GDM1 (cell line): ENCODE measurements around the gene IL9.

Experiments
- DNase-seq: peaks from one replicate; lab custom pipeline; 2025; lab: John Stamatoyannopoulos, UW

IL9 gene

DNA sequence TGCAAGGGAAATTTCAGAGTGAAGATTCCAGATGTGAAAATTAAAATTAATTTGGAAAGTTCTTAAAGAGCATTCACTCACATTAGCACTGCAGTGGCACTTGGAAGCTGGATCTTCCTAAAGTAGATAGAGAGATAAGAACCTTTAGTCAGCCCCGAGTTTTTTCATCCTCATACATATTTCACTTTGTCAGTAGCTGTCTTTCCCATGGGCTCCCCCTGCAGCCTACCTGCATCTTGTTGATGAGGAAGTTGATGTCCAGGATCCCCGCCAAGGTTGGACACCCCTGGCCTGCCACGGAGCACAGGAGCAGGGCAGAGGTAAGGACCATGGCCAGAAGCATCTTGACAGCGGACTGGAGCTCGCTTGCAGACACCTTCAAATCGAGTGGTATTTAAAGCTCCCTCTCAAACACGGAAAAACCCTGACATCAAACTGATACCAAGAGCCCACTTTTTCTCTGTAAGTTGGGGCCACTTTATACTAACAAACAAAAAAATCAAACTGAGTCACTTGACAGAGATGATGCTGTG is at the start of gene IL9:
IL9 (minus strand) TSS at position 368 of the 533 bp plus-strand sequence; CDS start at position 343, 25 bp downstream.
- no peak for DNase-seq

DNA sequence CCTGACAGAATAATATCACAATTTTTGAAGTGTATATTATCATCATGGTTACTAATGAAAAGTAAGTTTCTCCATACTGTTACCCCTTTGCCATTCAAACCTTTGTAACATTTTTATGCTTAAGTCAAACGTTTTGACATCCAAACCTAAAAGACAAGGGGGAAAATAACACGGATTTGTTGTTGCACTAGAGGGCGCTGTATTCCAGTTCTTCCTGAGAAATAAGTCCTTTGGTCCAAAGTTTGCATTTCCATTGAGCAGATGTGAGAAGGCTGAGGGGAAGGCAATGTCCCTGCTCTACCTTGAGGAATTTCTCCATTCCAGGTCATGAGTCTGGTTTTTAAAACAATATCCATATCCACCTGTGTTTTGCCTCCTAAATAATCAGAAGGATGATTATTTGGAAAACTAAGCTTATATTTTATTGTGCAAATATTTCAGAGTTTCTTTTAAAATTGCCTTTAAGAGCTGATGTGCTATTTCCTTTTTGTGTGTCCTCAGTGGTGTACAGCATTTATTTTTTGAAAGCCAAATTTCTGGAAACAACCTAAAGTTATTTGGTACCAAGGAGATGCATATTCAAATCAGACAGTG is 49.4 kb upstream of the IL9 start:
- peak; percentile 50 for DNase-seq

DNA sequence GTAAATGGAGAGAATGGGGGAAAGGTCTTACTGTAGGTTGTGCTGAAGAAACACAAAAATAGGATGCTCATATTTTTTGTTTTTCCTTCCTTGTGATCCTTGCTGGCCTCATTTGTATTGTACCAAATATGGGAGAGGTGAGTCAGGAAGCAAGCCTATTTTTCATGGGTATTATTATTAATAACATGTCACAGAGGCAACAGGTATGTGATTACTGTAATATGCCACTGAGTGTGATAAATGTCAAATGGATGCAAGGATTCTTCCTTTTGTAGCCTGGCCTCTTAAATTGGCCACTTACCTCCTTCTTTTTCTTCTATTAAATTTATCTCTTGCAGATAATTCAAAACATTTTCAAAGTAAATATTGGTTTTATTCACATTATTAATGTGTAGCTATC is 48.9 kb upstream of the IL9 start:
- DNase-seq, result no peak

DNA sequence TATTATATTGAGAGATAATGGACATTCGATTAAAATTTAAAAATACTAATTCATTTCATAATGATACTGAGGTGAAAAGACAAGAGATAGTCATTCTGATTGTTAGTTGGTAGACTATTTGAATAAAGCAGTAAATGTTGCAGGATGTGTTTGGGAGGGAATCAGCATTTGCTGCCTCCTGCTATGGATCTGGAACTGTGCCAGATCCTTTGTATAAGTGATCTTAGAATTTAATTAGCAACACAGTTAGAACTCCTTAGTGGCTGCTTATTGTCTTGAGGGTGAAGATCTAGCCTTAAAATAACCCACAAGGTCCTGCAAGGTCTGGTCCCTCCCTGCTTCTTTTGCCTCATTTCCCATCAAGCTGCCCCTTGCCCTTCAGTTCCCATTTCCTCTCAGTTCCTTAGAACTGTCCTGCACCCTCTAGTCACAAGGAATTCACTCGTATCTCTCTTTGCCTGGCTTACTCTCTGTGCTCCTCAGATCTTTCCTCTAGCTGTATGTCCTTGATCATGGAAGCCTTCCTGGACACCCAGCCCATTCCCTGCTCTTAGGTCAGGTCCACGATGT is 46.6 kb upstream of the IL9 start:
- DNase-seq, result no peak

DNA sequence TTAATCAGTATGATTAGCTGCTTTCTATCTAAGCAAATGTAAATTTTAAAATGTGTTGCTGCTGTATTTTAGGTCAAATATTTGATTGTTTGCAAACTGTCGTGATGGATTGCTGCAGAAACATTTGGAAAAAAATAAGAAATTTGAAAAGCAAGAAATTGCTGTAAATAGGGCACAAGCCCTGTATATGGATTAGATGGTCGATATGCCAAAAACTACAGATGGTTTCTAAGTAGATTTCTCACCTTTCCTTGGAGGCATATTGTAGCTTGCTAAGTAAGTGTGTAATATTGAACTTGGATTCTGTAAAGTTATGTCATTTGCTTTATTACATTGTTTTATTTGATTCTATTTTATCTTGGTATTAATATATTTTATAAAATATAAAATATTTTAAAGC is 46.1 kb upstream of the IL9 start:
- no peak for DNase-seq

DNA sequence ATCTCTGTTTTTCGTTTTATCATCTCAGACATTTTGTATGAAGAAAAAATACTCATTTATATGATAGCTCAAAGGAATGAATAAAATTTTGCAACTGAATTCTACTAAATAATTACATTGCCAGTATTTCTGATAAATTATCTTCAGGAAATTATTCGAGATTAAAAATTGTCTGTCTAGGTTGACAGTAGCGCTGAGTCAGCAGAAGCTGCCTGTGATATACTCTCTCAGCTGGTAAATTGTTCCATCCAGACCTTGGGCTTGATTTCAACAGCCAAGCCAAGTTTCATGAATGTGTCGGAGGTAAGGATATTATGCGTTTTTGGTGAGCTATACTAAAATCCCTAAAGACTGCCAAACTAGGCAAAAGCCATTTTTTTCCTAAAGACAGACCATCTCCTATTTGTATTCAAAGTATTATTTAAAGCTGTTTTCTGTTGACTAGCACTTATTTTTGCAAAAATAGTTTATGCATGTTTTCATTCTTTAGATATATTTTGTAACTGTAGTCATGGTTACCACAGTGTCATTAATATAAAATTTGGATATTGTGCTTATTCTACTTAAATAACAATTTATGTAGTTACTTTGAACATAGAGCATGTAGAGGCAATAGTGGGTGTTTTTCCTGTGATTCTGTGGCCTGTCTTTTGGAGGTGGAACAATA is 41.7 kb upstream of the IL9 start:
- DNase-seq, result no peak

DNA sequence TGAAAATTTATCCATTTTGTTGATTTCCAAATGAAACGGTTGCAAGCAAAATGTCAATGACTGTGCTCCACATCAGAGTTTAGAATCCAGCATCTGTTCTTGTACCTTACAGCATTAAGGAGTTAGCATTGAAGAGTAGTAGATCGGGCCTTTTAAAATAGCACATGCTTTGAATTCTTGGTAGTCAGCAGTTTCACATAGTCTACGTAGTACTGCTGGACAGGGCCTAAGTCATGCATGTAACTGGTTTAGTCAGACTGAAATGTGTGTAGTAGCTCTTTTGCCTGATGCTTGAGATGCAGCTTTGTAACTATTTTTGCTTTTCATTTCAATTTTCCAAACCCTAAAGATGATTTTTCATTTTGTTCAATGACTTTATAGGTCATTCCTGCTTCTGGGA is 39.3 kb upstream of the IL9 start:
- no peak for DNase-seq

DNA sequence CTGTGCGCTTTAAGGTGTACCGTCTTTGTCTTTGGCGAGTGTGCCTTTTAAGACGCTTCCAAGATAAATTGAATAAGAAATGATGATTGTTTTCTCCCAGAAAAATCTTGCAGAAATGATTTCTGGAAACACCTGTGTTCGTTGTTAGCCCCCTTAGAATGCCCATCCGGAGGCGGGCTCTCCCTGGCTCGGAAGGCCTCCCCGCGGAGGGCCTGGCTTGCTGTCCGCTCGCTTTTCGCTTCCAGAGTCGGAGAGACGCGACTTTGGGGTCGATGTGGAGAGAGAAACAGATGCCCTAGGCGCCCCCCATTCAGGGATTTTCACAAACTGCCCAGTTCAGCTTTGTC is 35.3 kb upstream of the IL9 start:
- DNase-seq, result no peak

DNA sequence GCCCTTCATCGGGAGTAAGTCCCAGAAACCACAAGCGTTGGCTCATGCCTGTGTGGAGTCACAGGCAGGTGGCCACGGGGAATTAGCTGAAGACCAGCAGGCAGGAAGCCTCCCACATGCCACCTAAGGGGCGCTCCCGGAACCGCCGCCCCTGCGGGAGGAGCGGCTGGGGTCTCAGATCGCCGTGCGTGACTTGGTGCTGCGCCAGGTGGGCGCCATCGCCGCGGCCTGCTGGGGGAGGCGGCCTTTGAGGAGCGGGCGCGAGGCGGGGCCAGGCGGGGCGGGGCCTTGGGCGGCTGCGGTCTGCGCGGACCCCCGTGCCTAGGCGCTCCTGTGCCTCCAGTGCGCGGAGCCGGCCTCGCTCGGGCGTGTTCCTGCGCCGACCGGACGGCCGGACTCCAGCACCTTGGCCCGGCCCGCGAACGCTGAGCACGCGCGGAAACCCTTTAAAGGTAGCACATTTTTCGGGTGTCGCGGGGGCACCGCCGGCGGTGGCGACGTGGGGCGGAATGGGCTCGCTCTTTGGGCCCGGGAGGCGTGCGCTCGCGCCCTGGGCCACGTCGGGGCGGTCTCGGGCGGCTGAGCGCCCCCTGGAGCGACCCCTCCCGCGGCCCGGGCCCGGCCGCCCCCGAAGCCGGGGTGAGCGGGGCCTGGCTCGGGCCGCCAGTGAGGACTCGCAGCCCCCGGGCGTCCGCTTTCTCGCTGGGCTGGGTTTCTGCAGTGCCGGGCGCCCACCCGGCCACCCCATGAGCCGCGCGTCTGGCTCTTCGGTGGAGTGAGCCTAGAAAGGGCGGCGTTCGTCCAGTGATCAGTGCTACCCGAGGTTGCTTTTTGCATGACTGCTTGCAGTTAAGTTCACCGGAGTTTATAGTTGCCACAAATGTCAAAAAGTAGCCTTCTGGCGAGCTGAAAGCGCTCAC is 34.6 kb upstream of the IL9 start:
- DNase-seq, result no peak

DNA sequence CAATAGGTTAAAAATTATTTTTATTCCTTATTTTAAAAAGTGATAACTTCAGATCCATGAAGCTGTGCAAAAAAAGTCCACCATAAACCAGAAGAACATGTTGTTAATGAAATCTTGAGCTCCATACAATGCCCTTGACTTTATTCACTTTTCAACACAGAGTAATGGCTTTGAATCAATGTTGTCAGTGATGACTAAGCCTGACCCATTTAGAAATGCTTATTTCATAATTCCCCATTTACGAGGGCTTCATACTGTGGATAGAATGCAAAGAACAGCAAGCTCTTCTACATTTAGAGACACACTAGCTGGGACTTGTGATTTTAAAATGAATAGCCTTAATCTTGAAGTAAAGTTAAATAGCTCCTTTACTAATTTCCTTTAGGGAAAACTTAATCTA is 25.7 kb upstream of the IL9 start:
- DNase-seq, result no peak

DNA sequence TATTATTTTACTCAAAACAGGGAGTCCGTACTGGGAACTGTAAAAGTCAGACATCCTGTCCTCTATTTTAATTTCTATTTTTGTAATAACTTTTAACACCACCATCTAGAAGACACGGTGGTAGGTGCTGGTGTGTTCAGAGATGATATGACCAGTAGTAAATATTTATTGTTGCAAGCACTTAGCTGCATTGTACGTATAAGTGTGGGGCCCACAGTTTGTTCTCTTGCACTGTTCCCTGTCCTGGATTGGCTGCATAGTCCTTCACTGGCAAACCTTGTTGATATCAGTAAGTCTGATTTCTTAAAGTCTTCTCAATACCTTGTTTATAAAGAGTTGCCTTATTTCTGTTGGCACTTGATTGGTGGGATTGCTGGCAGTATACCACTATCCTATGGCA is 24.6 kb upstream of the IL9 start:
- no peak for DNase-seq

DNA sequence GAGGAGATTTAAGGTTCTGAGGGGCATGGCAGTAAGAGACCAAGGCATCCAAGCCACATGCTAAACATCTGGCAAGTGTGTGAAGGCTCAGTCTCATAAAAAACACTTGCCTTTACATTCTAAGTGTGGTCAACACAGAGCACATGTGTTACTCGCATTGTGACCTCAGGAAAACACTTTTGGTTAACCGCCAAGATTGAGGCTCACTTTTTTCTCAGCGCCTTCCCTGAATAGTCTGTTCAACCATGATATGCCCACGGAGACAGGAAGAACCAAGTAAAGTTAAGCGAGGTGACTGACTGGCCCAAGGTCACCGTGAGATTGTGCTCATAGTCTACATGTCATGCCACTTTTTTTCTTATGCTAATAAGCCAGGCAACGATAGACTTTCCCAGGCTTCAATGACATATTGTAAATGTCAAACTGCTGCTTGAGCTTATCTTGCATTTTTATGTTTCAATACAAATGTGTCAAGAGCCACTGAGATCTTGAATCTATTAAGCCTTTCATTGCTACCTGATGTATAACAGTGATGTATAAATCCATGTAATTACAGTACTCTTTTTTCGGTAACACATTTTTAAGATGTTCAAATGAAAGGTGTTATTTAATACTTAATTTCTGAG is 21.1 kb upstream of the IL9 start:
- DNase-seq, result no peak

DNA sequence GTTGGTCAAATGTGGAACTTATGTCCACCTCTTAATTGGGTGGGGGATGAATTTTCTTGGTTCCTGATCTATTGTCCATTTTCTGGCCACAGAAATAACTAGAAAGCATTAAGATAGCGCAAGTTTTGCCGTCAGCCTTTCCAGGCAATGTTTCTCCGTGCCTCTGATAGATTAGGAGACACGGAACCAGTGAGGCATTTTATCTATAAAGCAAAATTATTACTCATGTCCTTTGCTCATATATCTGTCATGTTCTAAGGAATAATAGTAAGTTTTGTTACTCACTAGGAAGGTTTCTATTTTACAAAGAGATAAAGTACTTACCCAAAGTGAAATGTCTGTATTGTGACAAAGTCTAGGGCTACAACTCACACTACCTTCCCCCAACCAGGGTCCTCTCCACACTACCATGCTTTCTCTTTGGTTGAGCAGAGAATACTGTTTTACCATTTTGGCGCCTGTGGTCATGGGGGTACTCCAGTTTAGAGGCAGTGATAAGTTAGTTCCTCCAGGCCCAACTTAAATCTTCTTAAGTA is 19.9 kb upstream of the IL9 start:
- DNase-seq, result no peak

DNA sequence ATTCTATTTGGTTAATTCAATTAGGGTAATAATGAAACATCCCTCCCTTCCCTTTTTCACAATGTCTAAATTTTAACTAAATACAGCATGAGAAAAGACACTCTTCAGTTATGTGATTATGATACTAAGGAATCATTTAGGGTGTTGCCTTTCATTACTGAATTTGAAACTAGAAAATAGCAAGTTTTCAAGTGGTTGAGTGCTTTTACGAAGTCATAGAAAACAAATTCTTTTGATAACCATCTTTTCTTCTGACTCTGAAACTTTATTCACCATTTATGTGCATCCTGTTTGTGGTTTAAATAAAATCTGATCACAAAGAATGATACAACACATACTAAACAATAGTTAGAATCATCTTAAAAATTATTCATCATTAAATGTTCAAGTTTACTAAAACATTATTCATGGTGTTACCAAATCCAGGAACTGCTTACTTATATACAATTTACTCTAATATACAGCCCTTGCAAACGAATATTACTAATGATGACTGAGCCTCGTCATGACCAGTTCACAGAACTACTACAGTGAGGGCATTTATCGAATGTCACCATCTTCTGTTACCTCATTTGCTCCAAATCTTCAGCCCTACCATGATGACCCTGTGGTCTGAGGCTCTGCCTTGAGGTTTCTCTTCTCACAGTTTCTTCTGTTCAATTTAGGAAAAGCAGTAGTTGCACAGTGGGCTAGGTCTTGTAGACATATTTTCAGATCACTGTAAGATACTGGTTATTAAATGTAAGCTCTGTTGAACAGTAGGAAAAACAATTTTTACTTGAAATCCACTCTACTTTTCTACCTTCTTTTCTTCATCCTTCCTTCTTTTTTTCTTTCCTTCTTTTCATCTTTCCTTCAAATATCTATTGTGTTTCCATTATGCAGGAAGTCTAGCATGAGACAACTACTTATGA is 18.3 kb upstream of the IL9 start:
- no peak for DNase-seq

DNA sequence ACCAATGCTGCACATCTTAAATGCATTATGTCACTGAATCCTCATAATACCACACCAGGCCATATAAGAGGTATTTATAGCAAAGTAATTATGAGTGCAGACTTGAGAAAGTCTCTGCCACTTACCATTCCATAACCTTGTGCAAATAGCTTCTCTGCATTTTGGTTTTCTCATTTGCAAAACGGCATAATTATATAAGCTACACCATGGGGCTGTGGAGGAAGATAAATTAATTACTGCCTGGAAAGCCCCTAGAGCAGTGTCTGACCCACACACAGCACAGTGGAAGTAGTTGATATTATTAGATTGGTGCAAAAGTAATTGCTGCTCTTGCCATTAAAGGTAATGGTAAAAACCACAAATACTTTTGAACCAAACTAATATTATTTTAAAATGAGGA is 9.5 kb upstream of the IL9 start:
- DNase-seq, result no peak

DNA sequence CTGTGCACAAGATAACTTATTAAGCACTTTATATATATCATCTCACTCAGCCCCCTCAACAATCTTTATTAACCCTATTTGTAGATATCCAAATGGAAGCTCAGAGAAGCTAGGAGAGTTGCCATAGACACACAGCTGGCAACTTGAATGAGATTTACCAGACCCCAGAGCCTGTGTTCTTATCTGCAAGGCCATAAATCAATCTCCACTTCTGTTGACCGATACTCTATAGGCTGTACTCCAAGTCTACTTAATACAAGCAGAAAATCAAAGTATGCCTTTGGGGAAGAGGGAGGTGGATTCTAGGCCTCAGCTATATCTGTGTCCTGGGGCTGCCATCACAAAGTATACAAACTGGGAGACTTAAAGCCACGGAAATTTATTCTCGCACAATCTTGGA is 6.0 kb upstream of the IL9 start:
- no peak for DNase-seq

DNA sequence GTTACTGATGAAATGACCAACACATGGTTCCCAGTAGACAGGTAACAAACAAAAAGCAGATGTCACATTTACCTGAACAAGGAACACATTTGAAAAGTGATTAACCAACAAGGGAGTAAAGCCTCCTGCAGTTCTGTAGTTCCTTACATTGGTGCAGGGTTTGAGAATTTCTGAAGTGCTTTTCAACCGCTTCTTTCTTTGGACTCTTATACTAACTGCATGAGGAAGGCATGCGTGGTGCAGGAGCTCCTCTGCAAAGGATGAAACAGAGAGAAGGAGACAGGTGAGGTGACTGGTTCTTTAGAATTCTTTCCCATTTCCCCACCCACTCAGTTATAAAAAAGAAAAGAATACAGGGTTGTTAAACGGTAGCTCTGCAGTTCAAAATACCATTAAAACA is 4.6 kb upstream of the IL9 start:
- no peak for DNase-seq

DNA sequence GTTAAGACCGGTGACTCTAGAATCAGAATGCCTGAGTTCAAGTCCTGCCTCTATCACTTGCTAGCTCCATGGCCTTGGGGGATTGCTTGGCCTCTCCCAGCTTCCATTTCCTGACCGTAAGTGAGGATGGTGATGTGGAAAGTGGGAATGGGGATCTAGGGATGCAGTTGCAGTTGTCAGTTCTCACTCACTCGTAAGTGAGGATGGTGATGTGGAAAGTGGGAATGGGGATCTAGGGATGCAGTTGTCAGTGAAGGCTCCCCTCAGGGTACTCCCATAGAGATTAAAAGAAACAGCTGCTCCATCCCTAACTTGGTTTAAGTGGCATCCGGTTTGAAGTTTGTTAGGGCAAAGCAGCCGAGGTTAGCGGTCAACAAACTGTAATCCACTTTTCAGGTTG is 3.0 kb upstream of the IL9 start:
- no peak for DNase-seq

DNA sequence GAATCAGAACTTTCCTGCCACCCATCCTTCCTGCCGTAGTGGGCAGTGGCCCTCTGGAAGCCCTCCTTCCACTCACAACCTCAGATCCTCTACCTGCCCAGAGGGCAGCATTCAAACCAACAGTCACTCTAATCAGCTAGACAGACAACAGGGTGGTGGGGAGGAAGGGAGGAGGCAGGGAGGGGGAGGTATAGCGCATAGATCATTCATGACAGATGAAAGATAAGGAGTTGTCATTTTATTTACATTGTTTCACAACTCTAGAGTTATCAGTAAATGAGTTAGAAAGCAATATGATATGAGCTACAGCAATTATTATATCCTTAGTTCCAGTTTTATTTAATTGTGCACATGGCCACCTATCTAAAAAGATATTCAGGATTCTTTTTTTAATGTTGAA is 852 bp downstream of the IL9 start:
- DNase-seq, result no peak

DNA sequence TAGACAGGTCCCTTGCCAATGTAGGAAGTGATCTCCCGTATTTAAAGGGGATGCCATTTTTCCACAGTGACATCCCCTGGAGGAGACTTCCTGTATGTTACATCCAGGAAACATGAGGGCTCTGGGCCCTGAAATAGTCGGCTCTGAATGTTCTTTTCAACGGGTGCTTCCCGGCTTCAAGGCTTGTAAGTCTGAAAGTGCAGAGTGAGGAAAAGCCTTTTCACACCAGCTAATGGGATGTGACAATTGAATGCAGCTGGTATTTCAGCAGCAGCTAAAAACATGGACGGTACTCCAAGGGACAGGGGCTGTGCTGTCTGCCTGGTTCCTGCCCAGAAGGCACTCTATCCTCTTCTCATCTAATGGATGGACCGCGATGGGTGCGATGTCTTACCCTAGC is 1.4 kb downstream of the IL9 start:
- no peak for DNase-seq

DNA sequence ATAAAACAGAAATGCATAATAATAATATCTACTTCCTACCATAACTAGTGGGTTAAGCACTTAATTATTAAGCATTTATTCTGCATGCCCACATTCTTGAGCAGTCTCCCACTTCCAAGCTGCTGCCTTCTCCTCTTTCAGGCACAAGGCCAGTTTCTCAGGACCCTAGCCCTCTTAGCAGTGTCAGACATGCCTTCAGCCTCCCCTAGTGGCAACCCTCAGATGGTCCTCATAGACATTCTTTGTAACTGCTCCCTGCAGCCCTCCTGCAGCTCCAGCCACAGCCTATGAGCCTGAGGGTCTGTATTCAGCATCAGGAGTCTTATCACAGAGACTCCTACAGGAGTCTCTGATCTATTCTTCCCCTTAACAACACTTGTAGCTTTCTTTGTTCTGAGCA is 3.9 kb downstream of the IL9 start:
- no peak for DNase-seq
